Mononuclear cell (primary cell): ENCODE results near the gene METTL1. TPM values are rescaled to one million over a fixed set of nuclear protein-coding genes. Genes with fewer than 3 reads are reported as not detected.
"Not testable (repeated sequence)": the region's sequence is repeated elsewhere in the genome, so short reads cannot be mapped to it uniquely, and the experiment has no call there.

ENCODE experiments used
- H3K27me3 ChIP-seq: 2 replicates; pipeline ENCODE4 v1.6.0; 2011; ENCODE audit warnings: low read length, control low read depth; ENCODE audit not compliant: insufficient read depth
- H3K4me1 ChIP-seq: 2 replicates; pipeline ENCODE4 v1.5.1; 2011; ENCODE audit warnings: mild to moderate bottlenecking, low read length, control low read depth; ENCODE audit not compliant: insufficient read depth
- H3K4me3 ChIP-seq: 2 replicates; pipeline ENCODE4 v1.5.1; 2011; ENCODE audit warnings: mild to moderate bottlenecking, low read length, moderate library complexity
- H3K9me3 ChIP-seq: 2 replicates; pipeline ENCODE4 v1.5.1; 2011; ENCODE audit warnings: low read depth, mild to moderate bottlenecking, control low read depth, low read length
- total RNA-seq: library from RNA; depleted of rRNA; stranded (reverse); fragments of >200 nt; gene quantifications from one replicate; pipeline ENCODE4 v1.2.3, GENCODE V29; 2012

METTL1 gene
- total RNA-seq, 1 donor: 2.3 TPM

- Histone ChIP-seq H3K27me3 (no peaks in the 10 kb centered on the region), H3K4me3 (no peak overlapping the region), H3K4me1 (no peaks in the 10 kb centered on the region), H3K9me3 (no peaks in the 10 kb centered on the region)
Observed at GRCh38 chr12:57723630-57723962, 48.3 kb downstream of the METTL1 start.

GRCh38 chr12:57722716-57723629 lies 48.9 kb downstream of the METTL1 start:
- Histone ChIP-seq H3K27me3 (no peaks in the 10 kb centered on the region), H3K4me3 (no peak overlapping the region), H3K4me1 (no peaks in the 10 kb centered on the region), H3K9me3 (no peaks in the 10 kb centered on the region)

GRCh38 chr12:57721846-57722608 lies 49.9 kb downstream of the METTL1 start:
- H3K4me1 ChIP-seq, H3K27me3 ChIP-seq, H3K9me3 ChIP-seq, H3K4me3 ChIP-seq: not testable (repeated sequence)

- H3K27me3 ChIP-seq: no peaks in the 10 kb centered on the region
- no peak overlapping the region for H3K4me3 ChIP-seq
- H3K9me3 ChIP-seq: no peaks in the 10 kb centered on the region
- peaks cover 2% of the 10 kb centered on the region for H3K4me1 ChIP-seq
Observed at GRCh38 chr12:57720606-57721595, 51.0 kb downstream of the METTL1 start.

GRCh38 chr12:57719777-57720605 lies 51.9 kb downstream of the METTL1 start:
- Histone ChIP-seq H3K9me3 (no peaks in the 10 kb centered on the region), H3K4me1 (peaks cover 4% of the 10 kb centered on the region), H3K4me3 (no peak overlapping the region), H3K27me3 (no peaks in the 10 kb centered on the region)

- Histone ChIP-seq H3K9me3 (no peaks in the 10 kb centered on the region), H3K27me3 (no peaks in the 10 kb centered on the region)
Observed at GRCh38 chr12:57718641-57719528, 53.0 kb downstream of the METTL1 start.

More at GRCh38 chr12:57718641-57719528, 53.0 kb downstream of the METTL1 start:
- Histone ChIP-seq H3K4me1 (peaks cover 4% of the 10 kb centered on the region), H3K4me3 (no peak overlapping the region)

Other genes with a start within 250 kb of the METTL1 start
- gene MBD6, start 249.3 kb downstream of the METTL1 start, total RNA-seq: 10.6 TPM
- 52.2 TPM for gene DCTN2, start 224.9 kb downstream of the METTL1 start, total RNA-seq
- 0.21 TPM for gene KIF5A, start 222.1 kb downstream of the METTL1 start, total RNA-seq
- 26.0 TPM for gene PIP4K2C, start 180.9 kb downstream of the METTL1 start, total RNA-seq
- 12.6 TPM for gene DTX3, start 167.3 kb downstream of the METTL1 start, total RNA-seq
- gene ARHGEF25, start 160.7 kb downstream of the METTL1 start, total RNA-seq: 0.31 TPM
- gene B4GALNT1, start 138.9 kb downstream of the METTL1 start, total RNA-seq: under 0.01 TPM
- 166 TPM for gene OS9, start 78.0 kb downstream of the METTL1 start, total RNA-seq
- gene AGAP2, start 33.4 kb downstream of the METTL1 start, total RNA-seq: 7.6 TPM
- 7.9 TPM for gene TSPAN31, start 27.1 kb downstream of the METTL1 start, total RNA-seq
- 9.2 TPM for gene CDK4, start 19.8 kb downstream of the METTL1 start, total RNA-seq
- 13.9 TPM for gene MARCHF9, start 17.0 kb downstream of the METTL1 start, total RNA-seq
- 1.3 TPM for gene CYP27B1, start 5.0 kb downstream of the METTL1 start, total RNA-seq
- gene EEF1AKMT3, start 509 bp upstream of the METTL1 start, total RNA-seq: 1.7 TPM
- 17.2 TPM for gene TSFM, start 10.7 kb upstream of the METTL1 start, total RNA-seq
- 0.52 TPM for gene AVIL, start 46.6 kb upstream of the METTL1 start, total RNA-seq
- 60.2 TPM for gene CTDSP2, start 74.6 kb upstream of the METTL1 start, total RNA-seq
- gene ATP23, start 169.5 kb upstream of the METTL1 start, total RNA-seq: 10.4 TPM